Hematopoietic multipotent progenitor cell (in vitro differentiated cells): ENCODE measurements around the gene HDAC9. TPM values are rescaled to one million over a fixed set of nuclear protein-coding genes. Genes with fewer than 3 reads are reported as not detected.

ENCODE experiments used
- DNase-seq, 3 donors: peaks; one replicate each; pipeline ENCODE4 v3.0.0-alpha.2; 2011 to 2015; ENCODE audit warnings: low read depth in 2 of 3, low spot score in 2 of 3
- total RNA-seq: library from RNA; depleted of rRNA; stranded (reverse); fragments of >200 nt; gene quantifications from one replicate; pipeline ENCODE4 v1.2.3, GENCODE V29; 2012

The HDAC9 gene
- total RNA-seq, 1 donor, result 10.2 TPM

DNA sequence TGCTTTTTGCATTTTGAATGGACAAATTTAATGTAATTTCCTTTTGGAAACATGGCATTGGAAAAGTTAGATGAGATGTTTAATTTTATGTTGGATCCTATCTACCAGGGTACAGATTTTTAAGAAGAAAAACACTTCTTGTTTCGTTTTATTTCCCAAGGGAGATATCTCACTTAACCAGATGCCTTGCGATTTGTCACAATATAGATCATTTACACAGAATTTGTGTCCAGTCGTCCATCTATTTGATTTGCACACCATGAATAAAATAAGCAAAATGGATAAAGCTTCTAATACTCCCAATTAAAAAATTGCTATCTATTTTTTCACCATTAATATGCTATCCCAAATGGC lies 25.7 kb downstream of the HDAC9 start:
- no peak for DNase-seq

DNA sequence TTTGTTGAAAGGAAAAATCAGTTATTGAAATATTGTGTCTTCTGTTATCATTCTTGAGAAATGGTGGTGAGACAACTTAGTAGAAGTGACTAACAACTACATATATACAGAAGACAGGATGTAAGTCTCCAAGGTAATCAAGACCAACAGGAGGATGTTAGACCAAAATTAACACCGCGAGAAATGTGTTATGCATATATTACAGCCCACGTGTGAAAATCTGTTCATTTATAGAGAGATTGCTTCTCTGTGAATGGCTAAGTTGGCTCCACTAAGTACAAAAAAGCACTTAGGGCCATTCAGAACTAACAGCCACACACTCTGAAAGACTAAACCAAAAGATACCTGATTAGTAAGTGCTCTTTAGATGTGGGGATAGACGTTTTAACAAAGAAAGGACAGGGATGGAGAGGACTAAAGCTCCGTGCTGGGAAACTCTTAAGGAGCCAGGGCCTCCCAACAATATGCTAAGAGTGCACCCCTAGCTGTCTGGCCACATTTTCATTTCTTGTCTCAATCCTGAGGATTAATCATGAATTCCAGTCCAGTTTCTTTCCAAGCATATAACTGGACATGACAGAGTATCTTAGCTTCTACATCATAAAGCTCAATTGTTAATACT lies 26.5 kb downstream of the HDAC9 start:
- DNase-seq, result no peak

DNA sequence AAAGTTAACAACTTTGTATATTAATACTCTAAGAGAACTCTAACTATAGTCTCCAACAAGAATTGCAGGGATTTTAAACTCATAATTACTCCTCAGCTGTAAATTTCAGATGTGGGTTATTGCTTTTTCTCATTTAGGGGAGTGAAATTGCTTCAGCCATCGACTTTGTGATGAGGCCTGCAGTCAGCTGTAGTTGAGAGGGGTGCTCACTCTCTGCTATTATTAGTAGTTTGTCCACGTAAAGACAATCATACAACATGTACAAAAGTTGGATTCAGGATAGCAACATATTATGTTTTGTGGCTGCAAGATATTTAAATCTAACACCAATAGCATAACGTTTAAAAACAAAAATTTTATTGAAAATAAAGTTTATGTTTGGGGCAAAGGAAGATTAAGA lies 28.7 kb downstream of the HDAC9 start:
- no peak for DNase-seq

DNA sequence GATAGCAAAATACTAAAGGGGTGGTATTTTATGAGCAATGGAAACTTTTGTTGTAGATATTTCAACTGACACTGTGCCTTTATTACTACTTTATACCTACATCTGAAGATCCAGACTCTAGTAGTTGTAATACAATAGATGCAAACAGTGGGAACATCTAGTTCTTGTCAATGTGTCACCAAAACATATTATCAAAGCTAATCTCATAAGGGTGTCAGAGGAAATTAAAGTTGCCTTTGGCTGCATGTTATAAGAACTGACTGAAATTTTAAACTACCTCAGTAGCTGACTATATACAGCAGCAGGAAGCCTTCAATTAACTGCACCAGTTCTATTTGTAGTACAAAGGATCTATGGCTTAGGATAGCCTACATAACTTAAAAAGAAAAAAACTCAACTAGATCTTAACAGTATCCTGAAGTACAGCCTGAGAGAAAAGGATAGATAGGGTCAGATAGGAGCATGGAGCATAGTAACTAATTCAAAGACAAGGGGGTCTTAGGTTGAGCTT lies 30.9 kb downstream of the HDAC9 start:
- DNase-seq, result no peak

DNA sequence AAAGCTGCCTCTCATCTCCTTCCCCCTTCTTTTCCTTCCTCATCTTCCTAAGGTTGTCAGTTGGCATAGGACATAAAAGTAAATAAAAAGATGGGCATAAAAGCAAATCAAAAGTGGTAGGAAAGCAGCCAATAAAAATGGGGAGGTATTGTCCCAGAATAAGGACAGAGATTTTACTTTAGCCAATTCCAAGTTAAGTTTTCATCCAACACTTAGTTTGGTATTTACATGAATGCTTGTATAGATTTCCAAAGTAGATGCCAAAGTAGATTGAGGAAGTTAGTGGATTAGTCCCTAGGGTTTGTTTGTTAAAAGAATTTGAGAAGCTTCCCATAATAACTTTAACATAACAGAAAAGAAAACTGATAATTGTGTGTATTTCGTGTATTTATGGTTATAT lies 33.7 kb downstream of the HDAC9 start:
- DNase-seq, result no peak

DNA sequence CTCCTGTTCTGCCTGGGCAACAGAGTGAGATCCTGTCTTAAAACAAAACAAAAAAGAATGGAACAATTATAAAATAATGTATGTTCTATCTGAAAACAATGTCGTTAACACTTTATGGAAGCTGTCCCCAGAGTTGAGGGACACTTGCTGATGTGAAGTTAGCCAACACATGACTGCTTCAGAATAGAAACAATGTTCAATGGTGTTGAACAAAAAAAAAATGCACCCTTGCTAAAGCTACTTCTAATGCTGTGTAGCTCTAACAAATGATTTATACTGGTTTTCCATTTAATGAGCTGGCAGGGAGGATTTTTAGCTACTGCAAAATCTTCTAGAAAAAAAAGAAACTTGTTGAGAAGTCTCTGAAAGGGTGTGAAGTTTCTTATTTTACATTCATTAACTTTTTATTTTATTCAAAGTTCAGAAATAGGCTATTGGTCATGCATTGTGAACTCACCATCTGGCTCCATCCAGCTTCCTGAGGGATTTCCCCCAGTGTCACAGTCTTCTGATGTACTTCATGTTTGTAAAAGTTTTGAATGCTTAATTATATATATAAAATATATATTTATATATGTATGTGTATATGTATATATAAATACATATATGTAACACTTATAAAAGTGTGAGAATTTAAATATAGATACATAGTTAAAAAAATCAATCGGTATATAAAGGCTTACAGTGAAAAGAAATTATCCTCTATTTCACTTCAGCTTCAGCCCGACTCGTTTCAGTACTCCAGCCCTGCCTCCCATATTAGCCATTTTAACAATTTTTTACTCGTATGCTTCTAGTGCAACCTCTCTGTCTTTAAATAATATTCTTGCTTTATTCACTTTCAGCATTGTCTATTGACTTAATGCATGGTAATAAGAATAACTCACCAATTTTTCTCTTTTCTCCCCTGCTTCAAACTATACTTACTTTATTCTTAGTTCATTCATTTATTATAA lies 35.0 kb downstream of the HDAC9 start:
- DNase-seq, result no peak

DNA sequence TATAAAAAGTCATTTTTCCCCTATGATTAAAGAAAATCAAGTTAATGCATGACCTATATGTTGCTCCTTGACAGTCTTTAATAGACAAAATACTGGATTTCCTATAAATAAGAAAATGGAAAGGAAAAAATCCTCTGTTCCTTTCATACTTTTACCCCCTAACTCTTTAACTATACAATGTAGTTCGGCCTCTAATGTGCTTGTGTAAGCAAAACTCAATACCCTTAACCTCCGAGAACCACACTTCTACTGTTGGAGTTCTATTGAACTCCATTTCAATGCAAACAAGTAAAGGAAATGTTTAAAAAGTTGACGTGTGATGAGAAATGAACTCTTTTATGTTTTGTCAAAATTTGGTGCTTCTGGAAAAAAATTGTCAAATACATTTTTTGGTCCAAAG lies 36.0 kb downstream of the HDAC9 start:
- no peak for DNase-seq

DNA sequence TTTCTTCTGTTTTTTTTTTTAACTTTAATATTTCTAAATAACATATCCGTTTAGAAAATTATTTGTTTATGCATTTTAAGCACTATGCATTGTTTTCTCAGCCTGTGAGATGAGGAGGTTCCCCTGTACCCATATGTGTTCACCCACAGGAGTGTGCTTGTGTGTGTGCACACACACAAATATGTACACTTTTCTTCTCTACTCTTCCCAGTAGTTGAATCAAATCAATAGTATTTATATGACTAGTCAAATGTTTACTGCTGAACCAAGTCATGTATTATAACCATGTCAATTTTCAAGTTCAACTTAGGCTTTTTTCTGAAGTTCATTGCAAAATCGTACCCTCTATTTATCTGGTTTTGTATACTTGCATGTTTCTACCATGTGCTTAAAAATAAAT lies 37.3 kb downstream of the HDAC9 start:
- no peak for DNase-seq

DNA sequence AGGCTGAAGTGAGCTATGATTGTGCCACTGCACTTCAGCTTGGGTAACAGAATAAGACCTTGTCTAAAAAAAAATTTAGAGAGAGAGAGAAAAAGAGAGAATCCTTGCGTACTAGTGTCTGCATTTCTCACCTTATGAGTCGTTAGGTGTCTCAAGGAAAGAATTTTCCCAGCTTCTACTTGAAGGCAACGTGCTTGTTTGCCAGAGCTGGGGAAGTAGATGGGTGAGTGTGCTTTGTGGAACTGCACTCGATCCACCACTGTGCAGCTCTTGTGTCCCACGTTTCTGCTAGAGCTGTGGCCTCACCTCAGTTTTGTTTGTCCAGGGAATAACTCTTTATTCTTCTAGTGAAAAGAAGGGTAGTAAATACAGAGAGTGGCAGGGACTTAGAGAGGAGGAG lies 38.9 kb downstream of the HDAC9 start:
- DNase-seq, result no peak

DNA sequence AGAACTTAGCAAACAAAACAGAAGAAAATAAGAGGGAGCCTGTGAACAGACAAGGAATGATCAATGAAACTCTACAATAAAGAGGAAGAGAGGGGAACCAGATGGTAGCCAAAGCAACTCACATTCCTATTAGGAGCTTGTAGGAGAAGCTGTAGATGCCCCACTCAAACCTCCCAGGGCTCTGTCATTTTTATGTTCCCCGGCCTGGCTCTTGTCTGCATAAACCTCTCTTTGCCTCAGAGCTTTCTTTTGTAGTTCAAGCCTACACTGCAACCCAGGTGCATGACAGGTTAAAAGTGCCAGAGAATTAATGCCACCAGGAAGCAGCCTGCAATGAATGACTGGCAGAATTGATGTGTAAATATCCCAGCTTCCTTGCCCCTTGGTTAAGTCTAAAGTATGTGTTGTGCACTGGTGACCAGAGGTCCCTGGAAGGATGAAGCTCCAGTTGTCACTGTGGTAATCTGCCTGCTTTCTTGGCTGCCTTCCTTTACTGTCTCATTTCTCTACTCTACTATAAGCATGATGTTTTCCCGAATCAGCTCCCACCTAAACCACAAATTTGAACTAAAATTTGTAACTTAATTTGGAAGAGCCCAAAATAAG lies 40.4 kb downstream of the HDAC9 start:
- no peak for DNase-seq

DNA sequence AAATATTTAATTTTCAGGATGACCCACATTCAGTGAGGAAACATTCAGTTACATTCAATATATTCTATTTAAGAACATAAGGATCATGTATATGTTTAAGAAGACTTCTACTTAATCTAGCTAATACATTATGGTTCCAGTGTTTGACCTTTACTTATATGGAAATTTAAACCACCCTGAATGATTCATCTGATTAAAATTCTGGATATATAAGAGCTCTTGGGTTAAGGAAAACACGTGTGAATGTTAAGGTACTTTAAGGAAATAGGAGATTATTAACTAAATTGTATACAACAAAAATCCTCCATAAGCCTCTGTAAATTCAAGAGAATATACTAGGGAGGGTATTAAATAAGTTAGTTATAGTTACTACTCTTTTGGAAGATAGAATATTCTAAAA lies 40.9 kb downstream of the HDAC9 start:
- DNase-seq, result no peak

DNA sequence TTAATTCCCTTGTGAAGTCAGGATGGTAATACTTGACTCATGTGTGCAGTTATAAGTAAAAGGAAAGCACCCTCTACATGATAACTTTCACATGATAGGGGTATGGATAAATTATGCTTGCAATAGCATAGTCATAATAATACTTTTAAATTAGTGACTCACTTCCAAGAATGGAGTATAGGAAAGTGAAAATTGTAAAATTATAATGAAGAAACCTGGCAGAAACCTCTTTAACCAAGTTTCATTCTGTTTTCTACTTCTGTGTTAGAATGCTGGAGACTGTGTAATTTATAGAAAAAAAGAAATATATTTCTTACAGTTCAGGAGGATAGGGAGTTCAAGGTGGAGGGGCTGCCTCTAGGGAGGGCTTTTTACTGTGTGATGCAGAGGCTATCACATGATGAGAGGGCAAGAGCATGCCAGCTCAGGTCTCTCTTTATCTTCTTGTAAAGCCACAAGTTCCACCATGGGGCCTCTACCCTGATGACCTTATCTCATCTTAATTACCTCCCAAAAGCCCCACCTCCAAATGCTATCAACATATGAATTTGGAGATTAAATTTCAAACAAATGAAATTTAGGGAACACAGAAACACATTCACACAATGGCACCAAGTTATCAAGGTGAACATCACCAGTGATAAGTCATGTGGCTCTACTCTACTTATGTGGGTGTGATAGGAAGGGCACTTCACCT lies 43.2 kb downstream of the HDAC9 start:
- DNase-seq, result no peak

DNA sequence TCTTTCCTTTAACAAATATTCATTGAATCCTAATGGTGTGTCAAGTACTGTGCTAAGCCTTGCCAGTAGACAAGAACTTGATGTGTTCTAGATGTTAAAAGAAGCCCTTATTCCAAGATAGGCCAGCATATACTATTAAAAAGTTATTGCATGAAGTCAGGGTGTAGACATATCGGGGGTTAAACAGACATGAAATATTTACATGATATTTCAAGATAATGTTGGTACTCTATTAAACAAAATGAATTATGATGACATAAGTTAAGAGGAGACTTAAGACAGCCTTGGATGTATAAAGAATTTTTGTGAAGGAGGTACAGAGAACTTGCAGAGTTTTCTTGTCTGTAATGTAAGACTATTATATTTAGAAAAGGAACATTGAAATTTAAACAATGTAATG lies 44.8 kb downstream of the HDAC9 start:
- DNase-seq, result no peak

DNA sequence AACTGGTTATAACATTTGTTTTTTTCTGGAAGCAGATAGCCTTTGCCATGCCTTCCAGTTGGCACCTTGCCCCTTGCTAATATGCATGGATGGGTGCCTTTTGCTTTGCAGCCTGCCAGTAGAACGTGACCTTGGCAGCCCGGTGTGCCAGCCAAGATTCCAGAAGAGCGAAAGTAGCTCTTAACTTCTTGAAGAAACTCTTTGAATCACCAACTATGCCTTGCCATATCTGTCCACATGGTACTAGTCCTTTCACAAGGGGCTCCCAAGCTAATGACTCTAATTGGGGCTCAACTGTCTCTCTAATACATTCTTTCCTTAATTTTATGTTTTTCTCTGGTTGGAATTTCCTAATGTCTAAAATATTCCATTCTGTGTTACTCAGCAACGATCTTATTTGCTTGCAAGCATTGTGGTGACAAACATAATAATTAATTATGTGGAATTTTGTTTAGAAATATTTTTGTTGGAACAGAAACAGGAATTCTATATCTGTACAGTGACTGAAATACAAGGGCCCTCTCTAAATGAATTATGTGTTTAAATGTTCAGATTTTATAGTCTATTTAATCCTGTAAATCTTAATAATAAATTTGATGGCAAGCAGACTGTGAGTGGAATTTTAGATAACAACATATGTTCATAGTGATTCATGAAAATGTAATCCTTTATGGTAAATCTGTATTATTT lies 45.8 kb downstream of the HDAC9 start:
- no peak for DNase-seq

DNA sequence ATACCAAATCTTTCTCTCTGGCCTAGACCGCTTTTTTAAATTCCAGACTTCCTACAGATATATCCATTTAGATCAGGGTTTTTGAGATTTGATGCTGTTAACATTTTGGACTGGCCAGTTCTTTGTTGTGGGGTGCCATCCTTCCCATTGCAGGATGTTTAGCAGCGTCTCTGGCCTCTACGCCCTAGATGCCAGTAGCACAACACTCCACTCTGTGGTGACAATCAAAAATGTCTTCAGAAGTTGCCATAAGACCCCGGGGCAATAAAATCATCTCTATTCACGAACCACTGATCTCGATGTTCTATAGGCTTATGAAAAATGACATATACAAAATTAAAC lies 46.3 kb downstream of the HDAC9 start:
- no peak for DNase-seq

DNA sequence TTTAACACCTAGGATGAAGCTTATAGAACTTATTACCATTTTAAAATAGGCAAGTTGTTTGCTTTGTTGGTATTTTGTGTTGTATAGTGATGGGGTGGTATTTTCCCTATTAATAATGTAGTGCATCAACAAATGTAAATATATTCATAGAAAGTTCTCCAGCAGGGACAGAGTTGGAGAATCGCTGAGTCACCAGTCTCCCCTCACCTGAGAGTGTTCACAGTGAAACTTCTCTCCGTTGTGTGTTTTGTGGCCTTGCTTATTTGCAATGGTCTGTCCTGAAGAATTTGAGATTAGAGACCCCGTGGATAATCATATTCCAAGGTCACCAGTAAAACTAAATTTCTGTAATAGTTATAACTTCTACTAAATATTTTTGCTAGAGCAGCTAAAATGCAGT lies 51.0 kb downstream of the HDAC9 start:
- no peak for DNase-seq

DNA sequence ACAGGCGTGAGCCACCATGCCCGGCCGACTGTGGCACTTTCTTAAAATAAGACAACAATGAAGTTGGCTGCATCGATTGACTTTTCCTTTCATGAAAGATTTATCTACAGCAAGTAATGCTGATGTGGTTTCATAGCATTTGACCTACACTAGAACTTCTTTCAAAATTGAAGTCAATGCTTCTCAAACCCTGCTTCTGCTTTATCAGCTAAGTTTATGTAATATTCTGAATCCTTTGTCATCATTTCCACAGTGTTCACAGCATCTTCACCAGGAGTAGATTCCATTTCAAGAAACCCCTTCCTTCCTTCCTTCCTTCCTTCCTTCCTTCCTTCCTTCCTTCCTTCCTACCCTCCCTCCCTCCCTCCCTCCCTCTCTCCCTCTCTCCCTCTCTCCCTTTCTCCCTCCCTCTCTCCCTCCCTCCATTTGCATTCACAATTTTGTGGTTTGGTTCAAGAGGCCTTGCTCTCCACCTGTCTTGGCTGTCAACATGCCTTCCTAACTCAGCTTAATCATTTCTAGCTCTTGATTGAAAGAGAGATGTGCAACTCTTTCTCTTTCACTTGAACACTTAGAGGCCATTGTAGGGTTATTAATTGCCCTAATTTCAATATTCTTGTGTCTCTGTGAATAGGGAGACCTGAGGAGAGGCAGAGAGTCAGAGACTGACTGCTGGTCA lies 52.1 kb downstream of the HDAC9 start:
- no peak for DNase-seq

DNA sequence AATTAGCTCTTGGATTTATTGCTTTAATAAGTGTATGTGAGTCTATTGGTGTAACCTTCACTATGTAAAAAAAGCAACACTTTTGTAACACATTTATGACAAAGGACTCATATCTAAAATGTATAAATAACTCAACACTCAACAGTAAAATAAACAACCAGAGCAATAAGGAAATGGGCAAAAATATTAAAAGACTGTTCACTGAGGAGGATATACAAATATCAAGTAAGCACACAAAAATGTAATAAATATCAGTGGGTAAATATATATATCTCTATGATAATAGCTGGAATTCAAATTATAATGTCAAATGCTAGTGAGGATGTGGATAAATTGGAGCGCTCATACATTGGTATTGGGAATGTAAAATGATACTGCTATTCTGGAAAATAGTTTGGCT lies 53.0 kb downstream of the HDAC9 start:
- no peak for DNase-seq

DNA sequence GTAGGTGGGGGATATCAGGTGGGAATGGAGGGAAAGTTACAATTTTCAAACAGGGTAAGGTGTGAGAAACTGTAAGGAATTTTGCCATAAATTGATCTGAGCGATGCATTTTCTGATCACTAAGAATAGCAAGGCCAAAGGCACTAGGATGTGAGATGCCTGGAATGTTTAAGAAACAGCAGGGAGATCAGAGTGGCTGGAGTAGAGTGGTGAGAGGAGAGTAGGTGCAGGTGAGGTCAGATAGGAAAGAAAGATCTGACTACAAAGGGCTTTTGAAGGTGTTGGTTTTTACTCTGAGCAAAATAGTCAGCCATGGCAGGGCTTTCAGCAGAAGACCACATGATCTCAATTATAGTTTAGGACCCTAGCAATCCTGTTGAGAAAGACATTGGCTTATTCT lies 55.0 kb downstream of the HDAC9 start:
- no peak for DNase-seq

DNA sequence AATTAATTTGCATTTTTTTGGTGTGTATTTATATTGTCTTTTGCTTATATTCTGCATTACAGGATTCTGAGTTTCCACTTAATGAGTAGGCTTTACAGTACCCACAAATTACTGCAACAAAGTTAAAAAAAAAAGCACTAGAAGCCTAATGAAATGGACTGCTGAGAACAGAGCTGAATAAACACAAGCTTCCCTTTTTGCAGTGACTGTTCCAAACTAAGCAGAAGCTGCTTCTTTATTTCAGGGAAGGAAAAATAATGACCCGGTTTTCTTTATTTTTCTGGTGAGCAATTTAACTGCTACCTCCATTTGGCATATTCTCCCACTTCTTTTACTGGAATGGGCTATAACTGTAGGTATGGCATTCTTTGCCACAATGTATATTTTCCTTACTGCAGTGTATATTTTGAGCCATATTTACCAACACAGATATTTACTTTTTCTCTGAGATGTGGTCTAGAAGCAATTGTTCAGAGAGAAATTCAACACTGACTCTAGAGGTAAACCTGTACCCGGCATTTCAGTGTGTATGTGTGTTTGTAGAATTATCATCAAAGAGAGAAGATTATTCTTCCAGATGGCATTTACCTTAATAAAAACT lies 56.9 kb downstream of the HDAC9 start:
- DNase-seq, result peak in 2 of 3 donors; percentile 36 to 71
